ENCODE results near the gene CARHSP1.
"Not testable (repeated sequence)": the region's sequence is repeated elsewhere in the genome, so short reads cannot be mapped to it uniquely, and the experiment has no call there.

CARHSP1 gene

GRCh38 chr16:8868416-8869211 is at the start of gene CARHSP1:
TSS of gene CARHSP1 (minus strand) at chr16:8869006. CDS start at chr16:8859328, 9,678 bp downstream.
- peak; percentile 89 for DNase-seq (ENCODE audit: low spot score)

- not testable (repeated sequence) for DNase-seq (ENCODE audit: low spot score)
Measured at GRCh38 chr16:8917336-8917735, 48.5 kb upstream of the CARHSP1 start.

- no peak for DNase-seq (ENCODE audit: low spot score)
Measured at GRCh38 chr16:8916541-8917225, 47.9 kb upstream of the CARHSP1 start.

GRCh38 chr16:8915722-8916301 is 47.0 kb upstream of the CARHSP1 start:
- DNase-seq (ENCODE audit: low spot score): no peak

- DNase-seq (ENCODE audit: low spot score): no peak
Measured at GRCh38 chr16:8914098-8914497, 45.3 kb upstream of the CARHSP1 start.

- DNase-seq (ENCODE audit: low spot score): no peak
Measured at GRCh38 chr16:8912793-8913192, 44.0 kb upstream of the CARHSP1 start.

- DNase-seq (ENCODE audit: low spot score): no peak
Measured at GRCh38 chr16:8910811-8911210, 42.0 kb upstream of the CARHSP1 start.

- no peak for DNase-seq (ENCODE audit: low spot score)
Measured at GRCh38 chr16:8908810-8909468, 40.1 kb upstream of the CARHSP1 start.

- DNase-seq (ENCODE audit: low spot score): no peak
Measured at GRCh38 chr16:8907096-8907495, 38.3 kb upstream of the CARHSP1 start.

GRCh38 chr16:8905795-8906591 is 37.2 kb upstream of the CARHSP1 start:
- DNase-seq (ENCODE audit: low spot score): no peak

- DNase-seq (ENCODE audit: low spot score): no peak
Measured at GRCh38 chr16:8905168-8905762, 36.5 kb upstream of the CARHSP1 start.

- no peak for DNase-seq (ENCODE audit: low spot score)
Measured at GRCh38 chr16:8904018-8904430, 35.2 kb upstream of the CARHSP1 start.

- DNase-seq (ENCODE audit: low spot score): no peak
Measured at GRCh38 chr16:8903004-8903403, 34.2 kb upstream of the CARHSP1 start.

- DNase-seq (ENCODE audit: low spot score): no peak
Measured at GRCh38 chr16:8901320-8901861, 32.6 kb upstream of the CARHSP1 start.

- DNase-seq (ENCODE audit: low spot score): no peak
Measured at GRCh38 chr16:8900343-8900742, 31.5 kb upstream of the CARHSP1 start.

GRCh38 chr16:8899709-8900317 is 31.0 kb upstream of the CARHSP1 start:
- DNase-seq (ENCODE audit: low spot score): no peak

- DNase-seq (ENCODE audit: low spot score): no peak
Measured at GRCh38 chr16:8898660-8899318, 30.0 kb upstream of the CARHSP1 start.

- no peak for DNase-seq (ENCODE audit: low spot score)
Measured at GRCh38 chr16:8894736-8895334, 26.0 kb upstream of the CARHSP1 start.

- DNase-seq (ENCODE audit: low spot score): no peak
Measured at GRCh38 chr16:8893976-8894690, 25.3 kb upstream of the CARHSP1 start.
